Sigmoid colon (tissue), 4 donors: ENCODE data around the gene ST6GALNAC1.

Experiments
- CTCF ChIP-seq, 4 experiments: fragments of 450-650 bp in 3 of 4; fragments of 200-600 bp in 1 of 4; IDR thresholded peaks; one replicate each; pipeline ENCODE4 v1.5.1; 2016 to 2019; ENCODE audit warnings: antibody characterized with exemption in 4 of 4, mild to moderate bottlenecking in 3 of 4, moderate library complexity in 2 of 4
- EP300 ChIP-seq, 4 donors: sonication (generic); formaldehyde crosslinking; IDR thresholded peaks; one replicate each; pipeline ENCODE4 v1.6.1; 2017; ENCODE audit warnings: antibody characterized with exemption in 4 of 4
- POLR2A ChIP-seq, 2 donors: fragments of 450-650 bp; IDR thresholded peaks; one replicate each; pipeline ENCODE4 v1.6.1; 2016; ENCODE audit warnings: antibody characterized with exemption in 2 of 2, mild to moderate bottlenecking in 2 of 2, moderate library complexity in 2 of 2

GRCh38 chr17:76640550-76641380, 2.8 kb downstream of the ST6GALNAC1 start:
- TF ChIP-seq EP300 (IDR thresholded peaks at IDR 0.05) (no peak), CTCF (IDR thresholded peaks at IDR 0.05) (no peak), POLR2A (IDR thresholded peaks at IDR 0.05) (no peak)
